Kidney epithelial cell (primary cell): Measurements from ENCODE around the gene ZC3H12A. TPM values are rescaled to one million over a fixed set of nuclear protein-coding genes. Genes with fewer than 3 reads are reported as not detected.

Experiments
- DNase-seq: peaks from one replicate; pipeline ENCODE4 v3.0.0-alpha.2; 2010; ENCODE audit warnings: low read depth
- H3K27me3 ChIP-seq: 2 replicates; pipeline ENCODE4 v1.6.0; 2011; ENCODE audit warnings: low read length; ENCODE audit not compliant: control insufficient read depth, insufficient read depth
- H3K36me3 ChIP-seq: 2 replicates; pipeline ENCODE4 v1.5.1; 2011; ENCODE audit warnings: low read length; ENCODE audit not compliant: control insufficient read depth, insufficient read depth
- H3K4me3 ChIP-seq: 2 replicates; pipeline ENCODE4 v1.5.1; 2011; ENCODE audit warnings: low read depth, mild to moderate bottlenecking, control low read depth, low read length
- total RNA-seq: library from RNA; depleted of rRNA; stranded (reverse); fragments of >200 nt; gene quantifications from 2 replicates; pipeline ENCODE4 v1.2.3, GENCODE V29; 2015
- TF ChIP-seq, protein P1 (sequence below): IDR thresholded peaks from 2 replicates; pipeline ENCODE4 v1.5.1; 2011; ENCODE audit warnings: mild to moderate bottlenecking, moderate library complexity, low read length, control low read depth, inconsistent platforms; ENCODE audit not compliant: insufficient read depth, poor library complexity, severe bottlenecking

The ZC3H12A gene
- total RNA-seq, 1 donor from 2014 or later = 34.2 TPM

DNA sequence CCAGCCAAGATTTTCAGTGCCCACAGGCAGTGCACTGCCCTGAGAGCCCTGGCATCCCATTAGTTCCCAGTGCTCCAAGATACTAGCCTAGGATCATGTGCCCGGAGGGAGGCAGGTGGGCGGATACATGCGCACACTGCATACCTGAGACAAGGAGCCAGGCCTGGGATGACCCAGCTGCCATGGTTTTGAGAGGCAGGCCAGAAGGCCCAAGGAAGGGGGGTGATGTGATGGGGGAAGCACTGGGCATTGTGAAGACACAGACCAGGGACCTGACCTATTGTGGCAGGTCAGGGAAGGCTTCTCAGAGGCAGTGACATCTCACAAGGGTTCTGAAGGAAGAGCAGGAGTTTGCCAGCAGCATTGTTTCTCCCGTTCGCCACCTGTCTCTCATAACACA is 3.6 kb downstream of the ZC3H12A start:
- TF ChIP-seq, protein P1, sequence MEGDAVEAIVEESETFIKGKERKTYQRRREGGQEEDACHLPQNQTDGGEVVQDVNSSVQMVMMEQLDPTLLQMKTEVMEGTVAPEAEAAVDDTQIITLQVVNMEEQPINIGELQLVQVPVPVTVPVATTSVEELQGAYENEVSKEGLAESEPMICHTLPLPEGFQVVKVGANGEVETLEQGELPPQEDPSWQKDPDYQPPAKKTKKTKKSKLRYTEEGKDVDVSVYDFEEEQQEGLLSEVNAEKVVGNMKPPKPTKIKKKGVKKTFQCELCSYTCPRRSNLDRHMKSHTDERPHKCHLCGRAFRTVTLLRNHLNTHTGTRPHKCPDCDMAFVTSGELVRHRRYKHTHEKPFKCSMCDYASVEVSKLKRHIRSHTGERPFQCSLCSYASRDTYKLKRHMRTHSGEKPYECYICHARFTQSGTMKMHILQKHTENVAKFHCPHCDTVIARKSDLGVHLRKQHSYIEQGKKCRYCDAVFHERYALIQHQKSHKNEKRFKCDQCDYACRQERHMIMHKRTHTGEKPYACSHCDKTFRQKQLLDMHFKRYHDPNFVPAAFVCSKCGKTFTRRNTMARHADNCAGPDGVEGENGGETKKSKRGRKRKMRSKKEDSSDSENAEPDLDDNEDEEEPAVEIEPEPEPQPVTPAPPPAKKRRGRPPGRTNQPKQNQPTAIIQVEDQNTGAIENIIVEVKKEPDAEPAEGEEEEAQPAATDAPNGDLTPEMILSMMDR = no peak
- peak overlapping the region; percentile 78 for H3K4me3 ChIP-seq
- no peaks in the 10 kb centered on the region for H3K27me3 ChIP-seq
- H3K36me3 ChIP-seq = peaks cover 9% of the 10 kb centered on the region
- no peak for DNase-seq

DNA sequence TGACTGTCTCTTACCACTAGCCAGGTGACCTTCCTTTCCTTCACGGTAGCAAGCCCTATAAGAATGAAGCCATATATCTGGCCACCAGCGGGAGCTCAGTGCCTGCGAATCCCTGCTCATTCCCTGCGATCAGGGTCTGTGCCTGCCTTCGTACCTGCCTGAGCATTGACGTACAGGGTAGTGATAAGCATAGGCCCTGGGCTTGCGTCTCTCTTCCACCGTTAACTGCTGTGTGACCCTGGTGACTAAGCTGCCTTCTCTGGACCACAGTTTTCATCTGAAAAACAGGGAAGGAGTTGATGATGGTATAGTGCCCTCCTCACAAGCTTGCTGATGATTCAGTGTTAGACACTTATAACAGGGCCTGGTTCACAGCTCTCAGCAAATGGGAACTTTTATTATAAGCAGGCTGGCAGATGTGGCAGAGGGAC is 4.1 kb downstream of the ZC3H12A start:
- Histone ChIP-seq H3K36me3 (peaks cover 10% of the 10 kb centered on the region), H3K27me3 (no peaks in the 10 kb centered on the region), H3K4me3 (no peak overlapping the region)
- DNase-seq = no peak
- TF ChIP-seq, protein P1 = no peak

- H3K36me3 ChIP-seq = peaks cover 10% of the 10 kb centered on the region
- no peaks in the 10 kb centered on the region for H3K27me3 ChIP-seq
- TF ChIP-seq, protein P1 = no peak
- no peak for DNase-seq
- H3K4me3 ChIP-seq = peak overlapping the region; percentile 6
These were observed 4.5 kb downstream of the ZC3H12A start for GRCh38 chr1:37478890-37479254.

- Histone ChIP-seq H3K27me3 (no peaks in the 10 kb centered on the region), H3K36me3 (peaks cover 10% of the 10 kb centered on the region), H3K4me3 (peak overlapping the region; percentile 7)
- TF ChIP-seq, protein P1 = no peak
- peak; percentile 93 for DNase-seq
These were observed 5.1 kb downstream of the ZC3H12A start for GRCh38 chr1:37479255-37480124.

DNA sequence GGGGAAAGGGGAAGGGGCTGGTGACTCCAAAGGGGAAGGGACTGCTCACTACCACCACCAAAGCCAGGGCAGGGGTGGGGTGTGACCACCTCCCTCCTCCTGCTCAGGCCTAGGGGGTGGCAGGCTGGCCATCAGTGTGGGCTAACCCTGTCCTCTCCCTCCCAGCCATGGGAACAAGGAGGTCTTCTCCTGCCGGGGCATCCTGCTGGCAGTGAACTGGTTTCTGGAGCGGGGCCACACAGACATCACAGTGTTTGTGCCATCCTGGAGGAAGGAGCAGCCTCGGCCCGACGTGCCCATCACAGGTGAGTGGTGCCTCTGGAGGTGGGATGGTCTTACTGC is 5.7 kb downstream of the ZC3H12A start:
- Histone ChIP-seq H3K4me3 (peak overlapping the region; percentile 3), H3K27me3 (no peaks in the 10 kb centered on the region), H3K36me3 (peaks cover 10% of the 10 kb centered on the region)
- TF ChIP-seq, protein P1 = no peak
- no peak for DNase-seq

DNA sequence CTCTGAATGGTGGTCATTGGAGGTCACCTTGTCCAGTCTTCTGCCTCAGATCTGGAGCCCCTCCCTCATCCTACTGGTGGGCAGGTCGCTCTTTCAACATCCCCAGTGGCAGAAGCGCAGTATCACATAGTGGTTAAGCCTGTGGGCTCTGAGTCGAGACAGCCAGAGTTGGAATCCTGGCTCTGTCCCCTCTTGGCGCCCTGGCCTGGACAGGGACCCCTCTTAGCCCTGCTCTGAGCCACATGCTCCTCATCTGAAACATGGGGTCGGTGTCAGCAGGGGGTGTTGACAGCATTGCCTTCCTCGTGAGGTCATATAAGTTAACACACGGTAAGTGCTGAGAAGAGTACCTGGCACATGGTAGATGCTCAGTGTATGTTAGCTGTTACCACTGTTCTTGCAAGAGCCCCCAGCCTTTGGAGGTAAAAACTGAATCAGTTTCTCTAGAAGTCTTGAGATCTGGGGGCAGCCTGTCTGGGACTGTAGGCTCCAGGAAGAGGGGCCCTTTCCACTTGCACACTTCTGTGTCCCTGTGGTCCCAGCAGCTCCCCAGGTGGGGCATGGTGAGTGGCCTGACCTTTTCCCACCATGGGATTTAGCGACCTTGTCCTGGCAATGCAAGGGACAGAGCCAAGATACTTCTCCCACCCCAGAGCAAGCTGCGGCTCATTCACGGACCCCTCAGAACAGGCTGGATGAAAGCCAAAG is 6.4 kb downstream of the ZC3H12A start:
- H3K4me3 ChIP-seq = no peak overlapping the region
- DNase-seq = no peak
- TF ChIP-seq, protein P1 = no peak
- peaks cover 10% of the 10 kb centered on the region for H3K36me3 ChIP-seq
- no peaks in the 10 kb centered on the region for H3K27me3 ChIP-seq
